ENCODE data around the gene SHKBP1. TPM values are rescaled to one million over a fixed set of nuclear protein-coding genes. Genes with fewer than 3 reads are reported as not detected.
A peak's percentile ranks its signal among the peaks of the same experiment; 100 is the strongest.

Gene SHKBP1
- total and polyA plus RNA-seq, 9 of the 15 experiments (the other 6 are each of a cell fraction or from before 2014, with no cell fraction given), result 1.2 to 58.1 (median 22.3) TPM

DNA sequence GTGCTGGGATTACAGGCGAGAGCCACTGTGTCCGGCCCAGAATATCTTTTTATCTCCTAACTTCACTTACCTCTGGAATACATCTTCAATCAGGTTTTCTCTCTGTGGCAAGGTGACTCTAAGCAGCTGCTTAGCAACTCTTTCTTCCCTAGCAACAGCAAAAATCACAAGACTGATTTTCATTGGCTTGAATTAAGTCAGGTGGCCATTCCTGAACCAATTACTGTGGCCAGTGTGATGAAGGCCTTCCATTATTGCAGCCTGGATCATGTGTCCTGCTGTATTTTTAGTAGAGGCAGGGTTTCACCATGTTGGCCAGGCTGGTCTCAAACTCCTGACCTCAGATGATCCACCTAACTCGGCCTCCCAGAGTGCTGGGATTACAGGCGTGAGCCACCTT is 15.5 kb downstream of the SHKBP1 start:
- no peaks in the 10 kb centered on the region for H4K20me1 ChIP-seq (replicated peaks; ENCODE audit: control insufficient read depth, insufficient read depth, low read length)
- intact Hi-C loops (cut with micrococcal nuclease), result no loop called here
- no TSS peak for BruUV-seq (replicated peaks)
- H2AFZ ChIP-seq (ENCODE audit: low read depth, low read length), result no peak overlapping the region
- no peak overlapping the region for H3K4me2 ChIP-seq (ENCODE audit: insufficient read depth, low read length)
- in situ Hi-C loops (cut with MboI), result no loop called here
- no peak overlapping the region for H3K27ac ChIP-seq (ENCODE audit: extremely low read depth, low read depth, low read length)
- no peaks in the 10 kb centered on the region for H3K9me1 ChIP-seq (ENCODE audit: control insufficient read depth, insufficient read depth, low read length)
- peak in 2 of 4 experiments; percentile 47 to 48 for DNase-seq (ENCODE audit: extremely low read depth in 1 of 4, low spot score in 3 of 4)
- H3K9ac ChIP-seq (ENCODE audit: insufficient read depth in 1 of 2, low read depth in 2 of 2, low read length in 2 of 2), result no peak overlapping the region
- ATAC-seq, result peak; percentile 70
- peak; percentile 84 for FAIRE-seq
- H3K4me3 ChIP-seq, result no peak overlapping the region
- H3K9me3 ChIP-seq (replicated peaks; ENCODE audit: control insufficient read depth, insufficient read depth, low read depth, low read length), result no peaks in the 10 kb centered on the region
- no peaks in the 10 kb centered on the region for H3K27me3 ChIP-seq (ENCODE audit: control insufficient read depth in 2 of 2, insufficient read depth in 2 of 2, low read length in 2 of 2)
- CTCF ChIA-PET (ENCODE audit: low intra/inter-chr PET ratio), result no interaction called here
- no peaks in the 10 kb centered on the region for H3K36me3 ChIP-seq (ENCODE audit: control insufficient read depth, insufficient read depth, low read length)
- peaks cover under 1% of the 10 kb centered on the region; the same call in 1 of the 3 replicates for H3K79me2 ChIP-seq (ENCODE audit: control insufficient read depth, insufficient read depth, low read length)
- POLR2A ChIA-PET, result interaction anchor here (0.7 to 0.8 kb wide), 2 partner anchors 104 to 128 kb away, joined by 3 to 4 read pairs; no protein-coding TSS in a partner anchor
- H3K4me1 ChIP-seq (replicated peaks in 1 of 2; ENCODE audit: control insufficient read depth in 2 of 2, insufficient read depth in 2 of 2, low read length in 2 of 2), result peaks cover 11 to 50% of the 10 kb centered on the region in 2 experiments; a peak in 4 of 5 replicates
- WGBS (ENCODE audit: insufficient coverage, low coverage, missing lambda C conversion rate), result 70% methylated on average over 4 of the region's 4 CpGs
- no peak for TF ChIP-seq ETS2 (tag; IDR thresholded peaks at IDR 0.05; ENCODE audit: borderline replicate concordance, poor library complexity, severe bottlenecking)
- TF ChIP-seq ZNF347 (CRISPR knock-in tag; IDR thresholded peaks at IDR 0.05; ENCODE audit: low read depth), result no peak
- TF ChIP-seq, protein P1, sequence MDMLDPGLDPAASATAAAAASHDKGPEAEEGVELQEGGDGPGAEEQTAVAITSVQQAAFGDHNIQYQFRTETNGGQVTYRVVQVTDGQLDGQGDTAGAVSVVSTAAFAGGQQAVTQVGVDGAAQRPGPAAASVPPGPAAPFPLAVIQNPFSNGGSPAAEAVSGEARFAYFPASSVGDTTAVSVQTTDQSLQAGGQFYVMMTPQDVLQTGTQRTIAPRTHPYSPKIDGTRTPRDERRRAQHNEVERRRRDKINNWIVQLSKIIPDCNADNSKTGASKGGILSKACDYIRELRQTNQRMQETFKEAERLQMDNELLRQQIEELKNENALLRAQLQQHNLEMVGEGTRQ (CRISPR knock-in tag; IDR thresholded peaks at IDR 0.05), result peak; percentile 86
- TF ChIP-seq YBX1 (IDR thresholded peaks at IDR 0.05), result no peak
- TF ChIP-seq ZNF561 (CRISPR knock-in tag; conservative IDR thresholded peaks at IDR 0.05), result no peak
- TF ChIP-seq RAD51 (IDR thresholded peaks at IDR 0.05; ENCODE audit: borderline replicate concordance, low read depth), result peak; percentile 86
- TF ChIP-seq, protein P2, sequence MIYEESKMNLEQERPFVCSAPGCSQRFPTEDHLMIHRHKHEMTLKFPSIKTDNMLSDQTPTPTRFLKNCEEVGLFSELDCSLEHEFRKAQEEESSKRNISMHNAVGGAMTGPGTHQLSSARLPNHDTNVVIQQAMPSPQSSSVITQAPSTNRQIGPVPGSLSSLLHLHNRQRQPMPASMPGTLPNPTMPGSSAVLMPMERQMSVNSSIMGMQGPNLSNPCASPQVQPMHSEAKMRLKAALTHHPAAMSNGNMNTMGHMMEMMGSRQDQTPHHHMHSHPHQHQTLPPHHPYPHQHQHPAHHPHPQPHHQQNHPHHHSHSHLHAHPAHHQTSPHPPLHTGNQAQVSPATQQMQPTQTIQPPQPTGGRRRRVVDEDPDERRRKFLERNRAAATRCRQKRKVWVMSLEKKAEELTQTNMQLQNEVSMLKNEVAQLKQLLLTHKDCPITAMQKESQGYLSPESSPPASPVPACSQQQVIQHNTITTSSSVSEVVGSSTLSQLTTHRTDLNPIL (CRISPR knock-in tag; IDR thresholded peaks at IDR 0.05), result no peak
- TF ChIP-seq NFYB (IDR thresholded peaks at IDR 0.05; ENCODE audit: extremely low read depth, insufficient read length), result peak; percentile 62
- no peak for TF ChIP-seq ATF3 (IDR thresholded peaks at IDR 0.05)
- no peak for TF ChIP-seq ATF3 (CRISPR knock-in tag; conservative IDR thresholded peaks at IDR 0.05)
- no peak for TF ChIP-seq MAFG (tag; conservative IDR thresholded peaks at IDR 0.05)
- peak; percentile 97 for TF ChIP-seq RFX5 (IDR thresholded peaks at IDR 0.05; ENCODE audit: low read depth, low read length)
- TF ChIP-seq ZNF507 (tag; conservative IDR thresholded peaks at IDR 0.05), result no peak
- peak; percentile 56 for TF ChIP-seq FOS (IDR thresholded peaks at IDR 0.05; ENCODE audit: extremely low read depth, insufficient read length)
- TF ChIP-seq ZNF830 (CRISPR knock-in tag; IDR thresholded peaks at IDR 0.05), result no peak
- TF ChIP-seq ZC3H8 (IDR thresholded peaks at IDR 0.05), result no peak
- peak; percentile 90 for TF ChIP-seq RFX1 (IDR thresholded peaks at IDR 0.05)
- TF ChIP-seq, protein P3, sequence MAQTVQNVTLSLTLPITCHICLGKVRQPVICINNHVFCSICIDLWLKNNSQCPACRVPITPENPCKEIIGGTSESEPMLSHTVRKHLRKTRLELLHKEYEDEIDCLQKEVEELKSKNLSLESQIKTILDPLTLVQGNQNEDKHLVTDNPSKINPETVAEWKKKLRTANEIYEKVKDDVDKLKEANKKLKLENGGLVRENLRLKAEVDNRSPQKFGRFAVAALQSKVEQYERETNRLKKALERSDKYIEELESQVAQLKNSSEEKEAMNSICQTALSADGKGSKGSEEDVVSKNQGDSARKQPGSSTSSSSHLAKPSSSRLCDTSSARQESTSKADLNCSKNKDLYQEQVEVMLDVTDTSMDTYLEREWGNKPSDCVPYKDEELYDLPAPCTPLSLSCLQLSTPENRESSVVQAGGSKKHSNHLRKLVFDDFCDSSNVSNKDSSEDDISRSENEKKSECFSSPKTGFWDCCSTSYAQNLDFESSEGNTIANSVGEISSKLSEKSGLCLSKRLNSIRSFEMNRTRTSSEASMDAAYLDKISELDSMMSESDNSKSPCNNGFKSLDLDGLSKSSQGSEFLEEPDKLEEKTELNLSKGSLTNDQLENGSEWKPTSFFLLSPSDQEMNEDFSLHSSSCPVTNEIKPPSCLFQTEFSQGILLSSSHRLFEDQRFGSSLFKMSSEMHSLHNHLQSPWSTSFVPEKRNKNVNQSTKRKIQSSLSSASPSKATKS (CRISPR knock-in tag; IDR thresholded peaks at IDR 0.05), result no peak
- TF ChIP-seq ZNF253 (CRISPR knock-in tag; conservative IDR thresholded peaks at IDR 0.05), result no peak
- no peak for TF ChIP-seq DMBX1 (CRISPR knock-in tag; IDR thresholded peaks at IDR 0.05; ENCODE audit: borderline replicate concordance)

All from K562 (cell line).